NCI-H1092 (cell line): ENCODE results near the gene KPNB1.

ENCODE experiments used
- DNase-seq: peaks from one replicate; lab custom pipeline; 2025; lab: John Stamatoyannopoulos, UW

The KPNB1 gene

GRCh38 chr17:47636273-47637030 lies 13.3 kb upstream of the KPNB1 start:
- DNase-seq, result no peak

GRCh38 chr17:47638903-47639302 lies 10.8 kb upstream of the KPNB1 start:
- DNase-seq, result no peak

- DNase-seq, result no peak
Observed at GRCh38 chr17:47640076-47640475, 9.6 kb upstream of the KPNB1 start.

- DNase-seq, result no peak
Observed at GRCh38 chr17:47641202-47641601, 8.5 kb upstream of the KPNB1 start.

GRCh38 chr17:47643116-47643515 lies 6.6 kb upstream of the KPNB1 start:
- no peak for DNase-seq

GRCh38 chr17:47644324-47644723 lies 5.4 kb upstream of the KPNB1 start:
- no peak for DNase-seq

GRCh38 chr17:47649972-47650524 lies 329 bp downstream of the KPNB1 start:
- no peak for DNase-seq

GRCh38 chr17:47650525-47651522 lies 1.1 kb downstream of the KPNB1 start:
- peak; percentile 93 for DNase-seq

- no peak for DNase-seq
Observed at GRCh38 chr17:47651704-47652103, 2.0 kb downstream of the KPNB1 start.

GRCh38 chr17:47652570-47652969 lies 2.9 kb downstream of the KPNB1 start:
- no peak for DNase-seq

- no peak for DNase-seq
Observed at GRCh38 chr17:47653442-47653841, 3.7 kb downstream of the KPNB1 start.

GRCh38 chr17:47654991-47655390 lies 5.3 kb downstream of the KPNB1 start:
- DNase-seq, result no peak

- no peak for DNase-seq
Observed at GRCh38 chr17:47660064-47660492, 10.4 kb downstream of the KPNB1 start.

- DNase-seq, result peak; percentile 23
Observed at GRCh38 chr17:47663912-47664623, 14.3 kb downstream of the KPNB1 start.

GRCh38 chr17:47664624-47664941 lies 14.9 kb downstream of the KPNB1 start:
- DNase-seq, result no peak

GRCh38 chr17:47665655-47666054 lies 15.9 kb downstream of the KPNB1 start:
- no peak for DNase-seq

- no peak for DNase-seq
Observed at GRCh38 chr17:47669081-47669480, 19.4 kb downstream of the KPNB1 start.

GRCh38 chr17:47670064-47670463 lies 20.3 kb downstream of the KPNB1 start:
- no peak for DNase-seq

- DNase-seq, result no peak
Observed at GRCh38 chr17:47674499-47674898, 24.8 kb downstream of the KPNB1 start.

GRCh38 chr17:47675380-47676198 lies 25.9 kb downstream of the KPNB1 start:
- DNase-seq, result no peak

GRCh38 chr17:47676199-47676472 lies 26.4 kb downstream of the KPNB1 start:
- no peak for DNase-seq
